Measurements from ENCODE around the gene C15orf61. TPM values are rescaled to one million over a fixed set of nuclear protein-coding genes. Genes with fewer than 3 reads are reported as not detected.

C15orf61 gene
- total and polyA plus RNA-seq, 2 of the 13 experiments (the other 11 are each of a cell fraction or from before 2014, with no cell fraction given): 2.1 to 6.6 TPM

- TF ChIP-seq SKI (IDR thresholded peaks at IDR 0.05; ENCODE audit: partially characterized antibody): peak; percentile 35
- peak; percentile 87 for TF ChIP-seq SRY (CRISPR knock-in tag; IDR thresholded peaks at IDR 0.05)
- no peak for TF ChIP-seq ZNF496 (CRISPR knock-in tag; IDR thresholded peaks at IDR 0.05; ENCODE audit: insufficient replicate concordance)
- TF ChIP-seq THAP11 (CRISPR knock-in tag; IDR thresholded peaks at IDR 0.05): peak; percentile 43; the same call in 1 of the 2 replicates
- TF ChIP-seq GABPB1 (CRISPR knock-in tag; IDR thresholded peaks at IDR 0.05): peak; percentile 80
- TF ChIP-seq ISL2 (CRISPR knock-in tag; IDR thresholded peaks at IDR 0.05): peak; percentile 75
- TF ChIP-seq AKAP8 (CRISPR knock-in tag; IDR thresholded peaks at IDR 0.05): no peak
- TF ChIP-seq SIN3A (IDR thresholded peaks at IDR 0.05; ENCODE audit: borderline replicate concordance, low read depth, low read length): peak; percentile 35; the same call in 1 of the 2 replicates
- TF ChIP-seq BATF2 (CRISPR knock-in tag; IDR thresholded peaks at IDR 0.05): peak; percentile 96
- peak; percentile 99 for TF ChIP-seq ZNF225 (CRISPR knock-in tag; IDR thresholded peaks at IDR 0.05)
- TF ChIP-seq ZNF800 (CRISPR knock-in tag; IDR thresholded peaks at IDR 0.05): no peak
- TF ChIP-seq TFDP2 (CRISPR knock-in tag; IDR thresholded peaks at IDR 0.05): peak; percentile 84
- peak; percentile 36; the same call in 1 of the 2 replicates for TF ChIP-seq MED13 (CRISPR knock-in tag; IDR thresholded peaks at IDR 0.05)
- peak; percentile 76 for TF ChIP-seq E2F1 (CRISPR knock-in tag; IDR thresholded peaks at IDR 0.05)
- peak; percentile 75; the same call in 1 of the 2 replicates for TF ChIP-seq MEIS1 (CRISPR knock-in tag; IDR thresholded peaks at IDR 0.05; ENCODE audit: borderline replicate concordance)
- TF ChIP-seq ZC3H13 (CRISPR knock-in tag; IDR thresholded peaks at IDR 0.05): peak; percentile 91
- peak; percentile 56; the same call in 1 of the 2 replicates for TF ChIP-seq RAD51 (IDR thresholded peaks at IDR 0.05; ENCODE audit: borderline replicate concordance)
- TF ChIP-seq RFX3 (CRISPR knock-in tag; IDR thresholded peaks at IDR 0.05): no peak
- TF ChIP-seq ZNF7 (CRISPR knock-in tag; IDR thresholded peaks at IDR 0.05): 0 out of 2 replicates have a peak, but pooled peaks have one; percentile 15
- no peak for TF ChIP-seq SNAPC5 (CRISPR knock-in tag; IDR thresholded peaks at IDR 0.05; ENCODE audit: borderline replicate concordance)
- TF ChIP-seq PAXIP1 (CRISPR knock-in tag; conservative IDR thresholded peaks at IDR 0.05): peak; percentile 58
These were observed at the start of gene C15orf61 (continued) for GRCh38 chr15:67521029-67521782.
